Loucy (cell line): ENCODE data around the gene SLC38A7.

ENCODE experiments used
- EZH2phosphoT487 ChIP-seq: fragments of 200-600 bp; IDR thresholded peaks from 2 replicates; pipeline ENCODE4 v1.6.1; 2018; ENCODE audit warnings: antibody characterized with exemption, mild to moderate bottlenecking, moderate library complexity, borderline replicate concordance
- TF ChIP-seq, protein P1 (sequence below): fragments of 200-600 bp; sonication (generic); conservative IDR thresholded peaks from 2 replicates; pipeline ENCODE4 v1.5.1; 2014; ENCODE audit warnings: mild to moderate bottlenecking, antibody characterized with exemption, low read length

- TF ChIP-seq, protein P1, sequence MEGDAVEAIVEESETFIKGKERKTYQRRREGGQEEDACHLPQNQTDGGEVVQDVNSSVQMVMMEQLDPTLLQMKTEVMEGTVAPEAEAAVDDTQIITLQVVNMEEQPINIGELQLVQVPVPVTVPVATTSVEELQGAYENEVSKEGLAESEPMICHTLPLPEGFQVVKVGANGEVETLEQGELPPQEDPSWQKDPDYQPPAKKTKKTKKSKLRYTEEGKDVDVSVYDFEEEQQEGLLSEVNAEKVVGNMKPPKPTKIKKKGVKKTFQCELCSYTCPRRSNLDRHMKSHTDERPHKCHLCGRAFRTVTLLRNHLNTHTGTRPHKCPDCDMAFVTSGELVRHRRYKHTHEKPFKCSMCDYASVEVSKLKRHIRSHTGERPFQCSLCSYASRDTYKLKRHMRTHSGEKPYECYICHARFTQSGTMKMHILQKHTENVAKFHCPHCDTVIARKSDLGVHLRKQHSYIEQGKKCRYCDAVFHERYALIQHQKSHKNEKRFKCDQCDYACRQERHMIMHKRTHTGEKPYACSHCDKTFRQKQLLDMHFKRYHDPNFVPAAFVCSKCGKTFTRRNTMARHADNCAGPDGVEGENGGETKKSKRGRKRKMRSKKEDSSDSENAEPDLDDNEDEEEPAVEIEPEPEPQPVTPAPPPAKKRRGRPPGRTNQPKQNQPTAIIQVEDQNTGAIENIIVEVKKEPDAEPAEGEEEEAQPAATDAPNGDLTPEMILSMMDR, result no peak
- no peak for TF ChIP-seq EZH2phosphoT487
These were observed 14.4 kb downstream of the SLC38A7 start for GRCh38 chr16:58670177-58670576.
